KMS-11 (cell line): ENCODE results near the gene SNRPD1.
A peak's percentile ranks its signal among the peaks of the same experiment; 100 is the strongest.
"Not testable (repeated sequence)": the region's sequence is repeated elsewhere in the genome, so short reads cannot be mapped to it uniquely, and the experiment has no call there.

Source experiments
- H2AFZ ChIP-seq: fragments of 200-600 bp; sonication (generic); 2 replicates; pipeline ENCODE4 v1.6.1; 2016; ENCODE audit warnings: antibody characterized with exemption, mixed run types, low read depth
- H3K27ac ChIP-seq: fragments of 200-600 bp; sonication (generic); 2 replicates; pipeline ENCODE4 v1.6.1; 2016; ENCODE audit warnings: mild to moderate bottlenecking, mixed run types
- H3K27me3 ChIP-seq: fragments of 200-600 bp; sonication (generic); 2 replicates; pipeline ENCODE4 v1.6.1; 2017; ENCODE audit warnings: mild to moderate bottlenecking, low read depth, mixed run types, moderate library complexity; ENCODE audit not compliant: insufficient read depth
- H3K36me3 ChIP-seq: fragments of 200-600 bp; sonication (generic); 2 replicates; pipeline ENCODE4 v1.6.1; 2017; ENCODE audit warnings: mild to moderate bottlenecking, mixed run types; ENCODE audit not compliant: insufficient read depth
- H3K4me1 ChIP-seq: fragments of 200-600 bp; sonication (generic); 2 replicates; pipeline ENCODE4 v1.6.1; 2016; ENCODE audit warnings: mild to moderate bottlenecking, low read depth, mixed run types; ENCODE audit not compliant: poor library complexity, severe bottlenecking
- H3K4me2 ChIP-seq: fragments of 200-600 bp; sonication (generic); 2 replicates; pipeline ENCODE4 v1.7.0; 2016; ENCODE audit warnings: mild to moderate bottlenecking, mixed run types
- H3K4me3 ChIP-seq: fragments of 200-600 bp; sonication (generic); IDR thresholded peaks from 2 replicates; pipeline ENCODE4 v1.6.1; 2017; ENCODE audit warnings: low read depth, low read length, mixed read lengths; ENCODE audit not compliant: insufficient read depth
- H3K79me2 ChIP-seq: fragments of 200-600 bp; sonication (generic); 2 replicates; pipeline ENCODE4 v1.6.1; 2016; ENCODE audit warnings: low read depth, mixed run types; ENCODE audit not compliant: insufficient read depth
- H3K9ac ChIP-seq: fragments of 200-600 bp; sonication (generic); 2 replicates; pipeline ENCODE4 v1.6.1; 2016; ENCODE audit warnings: mild to moderate bottlenecking, mixed run types
- H4K20me1 ChIP-seq: fragments of 200-600 bp; sonication (generic); 2 replicates; pipeline ENCODE4 v1.6.1; 2016; ENCODE audit warnings: mild to moderate bottlenecking, mixed run types; ENCODE audit not compliant: insufficient read depth
- CTCF ChIP-seq: fragments of 200-600 bp; sonication (generic); conservative IDR thresholded peaks from 2 replicates; pipeline ENCODE4 v1.6.1; 2017; ENCODE audit warnings: low read depth, mild to moderate bottlenecking, antibody characterized with exemption, low read length, moderate library complexity, mixed read lengths

Gene SNRPD1

GRCh38 chr18:21612125-21613039, at the start of gene SNRPD1:
Gene SNRPD1, plus strand, starts transcription at chr18:21612314. Its CDS starts 116 bp downstream, at chr18:21612430.
- H3K9ac ChIP-seq, result peak within 1 kb of the TSS; percentile 98
- peaks cover 17% of the 10 kb centered on the region; the same call in 1 of the 2 replicates for H3K36me3 ChIP-seq
- H4K20me1 ChIP-seq, result peaks cover 20% of the 10 kb centered on the region
- peak within 1 kb of the TSS; percentile 97 for H3K27ac ChIP-seq
- H3K4me3 ChIP-seq, result no peak within 1 kb of the TSS
- H3K4me2 ChIP-seq, result peak within 1 kb of the TSS; percentile 97
- H3K27me3 ChIP-seq, result no peaks in the 10 kb centered on the region
- peaks cover 53% of the 10 kb centered on the region for H3K79me2 ChIP-seq
- peak within 1 kb of the TSS; percentile 75 for H2AFZ ChIP-seq
- peaks cover 24% of the 10 kb centered on the region for H3K4me1 ChIP-seq
- TF ChIP-seq CTCF, result peak; percentile 83

- 0 out of 2 replicates have a peak, but pooled peaks cover 6% of the 10 kb centered on the region for H3K36me3 ChIP-seq
Observed at GRCh38 chr18:21571772-21572171, 40.3 kb upstream of the SNRPD1 start.

GRCh38 chr18:21575656-21576055, 36.5 kb upstream of the SNRPD1 start:
- Histone ChIP-seq H3K4me2 (no peak overlapping the region), H3K79me2 (no peaks in the 10 kb centered on the region), H2AFZ (no peak overlapping the region), H3K36me3 (0 out of 2 replicates have a peak, but pooled peaks cover 2% of the 10 kb centered on the region), H4K20me1 (no peaks in the 10 kb centered on the region), H3K27me3 (no peaks in the 10 kb centered on the region), H3K4me1 (no peaks in the 10 kb centered on the region), H3K4me3 (no peak overlapping the region), H3K27ac (no peak overlapping the region), H3K9ac (no peak overlapping the region)
- no peak for TF ChIP-seq CTCF

More at GRCh38 chr18:21571772-21572171, 40.3 kb upstream of the SNRPD1 start:
- H3K9ac ChIP-seq, result no peak overlapping the region
- TF ChIP-seq CTCF, result no peak
- H3K27me3 ChIP-seq, result no peaks in the 10 kb centered on the region
- no peaks in the 10 kb centered on the region for H3K4me1 ChIP-seq
- no peak overlapping the region for H3K4me3 ChIP-seq
- no peak overlapping the region for H3K27ac ChIP-seq
- H4K20me1 ChIP-seq, result no peaks in the 10 kb centered on the region
- no peak overlapping the region for H2AFZ ChIP-seq
- H3K4me2 ChIP-seq, result no peak overlapping the region
- no peaks in the 10 kb centered on the region for H3K79me2 ChIP-seq

GRCh38 chr18:21584391-21584790, 27.7 kb upstream of the SNRPD1 start:
- H3K9ac ChIP-seq, result no peak overlapping the region
- H2AFZ ChIP-seq, result no peak overlapping the region
- H3K4me2 ChIP-seq, result no peak overlapping the region
- H3K79me2 ChIP-seq, result peaks cover 8% of the 10 kb centered on the region; the same call in 1 of the 2 replicates
- H3K4me1 ChIP-seq, result no peaks in the 10 kb centered on the region
- no peaks in the 10 kb centered on the region for H4K20me1 ChIP-seq
- no peak for TF ChIP-seq CTCF
- H3K27ac ChIP-seq, result no peak overlapping the region
- no peaks in the 10 kb centered on the region for H3K27me3 ChIP-seq
- H3K36me3 ChIP-seq, result no peaks in the 10 kb centered on the region
- H3K4me3 ChIP-seq, result no peak overlapping the region

- H2AFZ ChIP-seq, H3K4me3 ChIP-seq, H3K27me3 ChIP-seq, H3K36me3 ChIP-seq, H3K4me2 ChIP-seq, H4K20me1 ChIP-seq, H3K27ac ChIP-seq, H3K9ac ChIP-seq: not testable (repeated sequence)
- Histone ChIP-seq H3K79me2 (peaks cover 50% of the 10 kb centered on the region), H3K4me1 (peaks cover 16% of the 10 kb centered on the region)
Observed at GRCh38 chr18:21592361-21592760, 19.8 kb upstream of the SNRPD1 start.
